OCI-LY7 (cell line): ENCODE data around the gene PDZD7. TPM values are rescaled to one million over a fixed set of nuclear protein-coding genes. Genes with fewer than 3 reads are reported as not detected.

Source experiments
- BruUV-seq: library from RNA; stranded (reverse); fragments of 400-500 nt; replicated peaks from 2 replicates; lab custom pipeline; 2021; lab: Mats Ljungman, UMichigan
- CTCF ChIA-PET: fragments of 300-600 bp; sonication (Branson Sonifier 250); formaldehyde crosslinking; loops from one replicate; lab custom pipeline; 2022; ENCODE audit warnings: antibody characterized with exemption; ENCODE audit not compliant: unreplicated experiment; lab: Charles Lee
- POLR2A ChIA-PET: fragments of 300-600 bp; sonication (Branson Sonifier 250); formaldehyde crosslinking; loops from one replicate; lab custom pipeline; 2022; ENCODE audit warnings: antibody characterized with exemption; lab: Charles Lee
- DNase-seq: peaks from one replicate; pipeline ENCODE4 v3.0.0-alpha.2; 2015; ENCODE audit warnings: low spot score
- H2AFZ ChIP-seq: fragments of 200-600 bp; sonication (generic), shearing (Covaris generic); 2 replicates; pipeline ENCODE4 v1.6.1; 2014; ENCODE audit warnings: mild to moderate bottlenecking, antibody characterized with exemption, low read length, moderate library complexity
- H3K27ac ChIP-seq: fragments of 200-600 bp; sonication (generic); 2 replicates; pipeline ENCODE4 v1.5.1; 2014; ENCODE audit warnings: mixed run types, low read depth, mild to moderate bottlenecking, moderate library complexity, low read length, inconsistent platforms; ENCODE audit not compliant: poor library complexity, severe bottlenecking
- H3K36me3 ChIP-seq: fragments of 200-600 bp; sonication (generic); 2 replicates; pipeline ENCODE4 v1.6.1; 2014; ENCODE audit warnings: mild to moderate bottlenecking, antibody characterized with exemption, low read length, moderate library complexity, mixed read lengths; ENCODE audit not compliant: insufficient read depth
- H3K4me1 ChIP-seq: fragments of 200-600 bp; sonication (generic); 2 replicates; pipeline ENCODE4 v1.5.1; 2014; ENCODE audit warnings: mild to moderate bottlenecking, low read length; ENCODE audit not compliant: insufficient read depth, poor library complexity, severe bottlenecking
- H3K4me2 ChIP-seq: fragments of 200-600 bp; sonication (generic); 2 replicates; pipeline ENCODE4 v1.6.1; 2014; ENCODE audit warnings: mild to moderate bottlenecking, low read length
- H3K4me3 ChIP-seq: fragments of 200-600 bp; sonication (generic); 2 replicates; pipeline ENCODE4 v1.5.1; 2014; ENCODE audit warnings: mild to moderate bottlenecking, low read depth, low read length; ENCODE audit not compliant: poor library complexity, severe bottlenecking
- H3K79me2 ChIP-seq: fragments of 200-600 bp; sonication (generic); 2 replicates; pipeline ENCODE4 v1.6.1; 2016; ENCODE audit warnings: low read depth, mild to moderate bottlenecking, low read length, moderate library complexity, mixed read lengths; ENCODE audit not compliant: insufficient read depth
- H3K9me2 ChIP-seq: fragments of 200-600 bp; sonication (generic); 2 replicates; pipeline ENCODE4 v1.6.1; 2016; ENCODE audit warnings: mild to moderate bottlenecking, low read length, mixed read lengths; ENCODE audit not compliant: insufficient read depth
- H3K9me3 ChIP-seq: fragments of 200-600 bp; sonication (generic); 2 replicates; pipeline ENCODE4 v1.6.1; 2014; ENCODE audit warnings: mild to moderate bottlenecking, mixed run types, low read length, mixed read lengths
- H4K20me1 ChIP-seq: fragments of 200-600 bp; sonication (generic); 2 replicates; pipeline ENCODE4 v1.6.1; 2014; ENCODE audit warnings: mild to moderate bottlenecking, antibody characterized with exemption, low read length, moderate library complexity, mixed read lengths; ENCODE audit not compliant: insufficient read depth
- EZH2phosphoT487 ChIP-seq: fragments of 200-600 bp; sonication (generic); IDR thresholded peaks from 2 replicates; pipeline ENCODE4 v1.6.1; 2018; ENCODE audit warnings: low read depth, borderline replicate concordance, mild to moderate bottlenecking, mixed run types, antibody characterized with exemption, low read length, moderate library complexity, mixed read lengths
- intact Hi-C: fragments of 100-400 bp; cut with micrococcal nuclease; formaldehyde crosslinking; loops from one replicate; pipeline ENCODE4 v1.10.0; 2022; ENCODE audit not compliant: unreplicated experiment
- total RNA-seq, 2 experiments: library from RNA; depleted of rRNA in 1 of 2; stranded (reverse); fragments of >200 nt in 1 of 2; shearing (Covaris generic) in 1 of 2; gene quantifications; 2 replicates each; pipeline ENCODE4 v1.2.3, GENCODE V29; 2014 to 2022
- TF ChIP-seq, protein P1 (sequence below): fragments of 200-600 bp; sonication (generic); conservative IDR thresholded peaks from 2 replicates; pipeline ENCODE4 v1.5.1; 2014; ENCODE audit warnings: mild to moderate bottlenecking, antibody characterized with exemption, low read length, moderate library complexity, mixed read lengths

The PDZD7 gene
- total RNA-seq, 2 experiments from 2014 or later = 1.6 to 2.1 TPM

DNA sequence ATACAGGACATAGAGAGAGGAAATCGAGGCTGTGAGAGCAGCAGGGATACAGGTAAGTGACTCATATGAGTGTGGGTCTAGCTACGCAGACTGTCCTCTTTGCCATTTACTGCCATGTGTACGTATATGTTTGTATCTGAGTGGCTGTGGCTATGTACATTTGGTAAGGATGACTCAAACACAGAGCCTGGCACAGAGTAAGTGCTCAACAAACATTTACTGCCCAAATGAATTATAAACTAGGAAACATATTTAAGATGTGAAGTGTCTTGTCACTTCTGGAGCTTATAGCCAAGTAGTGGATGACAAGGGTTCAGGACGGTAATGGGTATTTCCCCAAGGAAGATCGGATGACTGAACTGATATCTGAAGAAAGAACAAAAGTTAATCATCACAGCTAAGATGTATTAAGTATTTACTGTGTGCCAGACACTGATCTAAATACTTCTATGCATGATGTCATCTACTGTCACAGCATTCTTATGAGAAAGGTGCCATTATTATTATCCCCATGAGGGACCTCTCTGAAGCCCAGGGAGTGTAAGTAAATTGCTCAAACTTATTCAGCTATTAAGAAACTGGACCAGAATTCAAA lies 49.7 kb downstream of the PDZD7 start:
- Histone ChIP-seq H3K9me2 (no peaks in the 10 kb centered on the region), H4K20me1 (no peaks in the 10 kb centered on the region), H2AFZ (no peak overlapping the region), H3K27ac (no peak overlapping the region), H3K36me3 (no peaks in the 10 kb centered on the region; the same call in 1 of the 2 replicates), H3K4me1 (peaks cover 11% of the 10 kb centered on the region), H3K4me2 (no peak overlapping the region), H3K4me3 (no peak overlapping the region), H3K9me3 (no peaks in the 10 kb centered on the region), H3K79me2 (peaks cover 6% of the 10 kb centered on the region; the same call in 1 of the 2 replicates)
- TF ChIP-seq, protein P1, sequence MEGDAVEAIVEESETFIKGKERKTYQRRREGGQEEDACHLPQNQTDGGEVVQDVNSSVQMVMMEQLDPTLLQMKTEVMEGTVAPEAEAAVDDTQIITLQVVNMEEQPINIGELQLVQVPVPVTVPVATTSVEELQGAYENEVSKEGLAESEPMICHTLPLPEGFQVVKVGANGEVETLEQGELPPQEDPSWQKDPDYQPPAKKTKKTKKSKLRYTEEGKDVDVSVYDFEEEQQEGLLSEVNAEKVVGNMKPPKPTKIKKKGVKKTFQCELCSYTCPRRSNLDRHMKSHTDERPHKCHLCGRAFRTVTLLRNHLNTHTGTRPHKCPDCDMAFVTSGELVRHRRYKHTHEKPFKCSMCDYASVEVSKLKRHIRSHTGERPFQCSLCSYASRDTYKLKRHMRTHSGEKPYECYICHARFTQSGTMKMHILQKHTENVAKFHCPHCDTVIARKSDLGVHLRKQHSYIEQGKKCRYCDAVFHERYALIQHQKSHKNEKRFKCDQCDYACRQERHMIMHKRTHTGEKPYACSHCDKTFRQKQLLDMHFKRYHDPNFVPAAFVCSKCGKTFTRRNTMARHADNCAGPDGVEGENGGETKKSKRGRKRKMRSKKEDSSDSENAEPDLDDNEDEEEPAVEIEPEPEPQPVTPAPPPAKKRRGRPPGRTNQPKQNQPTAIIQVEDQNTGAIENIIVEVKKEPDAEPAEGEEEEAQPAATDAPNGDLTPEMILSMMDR = no peak
- no peak for TF ChIP-seq EZH2phosphoT487
- intact Hi-C loops = no loop called here
- CTCF ChIA-PET = interaction anchor here (0.8 kb wide), 1 partner anchor 12 kb away, joined by 3 read pairs; the partner anchor contains the start of gene SEMA4G
- BruUV-seq = no TSS peak
- POLR2A ChIA-PET = no interaction called here
- DNase-seq = no peak

- DNase-seq = no peak
- Histone ChIP-seq H3K79me2 (peaks cover under 1% of the 10 kb centered on the region; the same call in 1 of the 2 replicates), H3K9me3 (no peaks in the 10 kb centered on the region), H3K9me2 (no peaks in the 10 kb centered on the region), H3K27ac (no peak overlapping the region), H3K4me1 (peaks cover 6% of the 10 kb centered on the region), H3K4me2 (no peak overlapping the region), H4K20me1 (no peaks in the 10 kb centered on the region), H3K4me3 (no peak overlapping the region), H2AFZ (no peak overlapping the region), H3K36me3 (no peaks in the 10 kb centered on the region; the same call in 1 of the 2 replicates)
- intact Hi-C loops = no loop called here
- ChIA-PET CTCF (interaction anchor here (0.8 kb wide), 1 partner anchor 11 kb away, joined by 3 read pairs; the partner anchor contains the start of gene SEMA4G), POLR2A (no interaction called here)
- no TSS peak for BruUV-seq
- TF ChIP-seq, protein P1 = no peak
- no peak for TF ChIP-seq EZH2phosphoT487
Observed at GRCh38 chr10:100980711-100981110, 50.2 kb downstream of the PDZD7 start.

- CTCF ChIA-PET = interaction anchor here (0.5 kb wide), 1 partner anchor 33 kb away, joined by 4 read pairs; no protein-coding TSS in a partner anchor
- TF ChIP-seq, protein P1 = no peak
- TF ChIP-seq EZH2phosphoT487 = no peak
Observed at GRCh38 chr10:100980311-100980710, 50.6 kb downstream of the PDZD7 start.

More at GRCh38 chr10:100980311-100980710, 50.6 kb downstream of the PDZD7 start:
- no peak for DNase-seq
- Histone ChIP-seq H3K4me2 (no peak overlapping the region), H3K4me3 (no peak overlapping the region), H3K36me3 (no peaks in the 10 kb centered on the region; the same call in 1 of the 2 replicates), H3K27ac (no peak overlapping the region), H3K4me1 (peaks cover 2% of the 10 kb centered on the region), H3K79me2 (no peaks in the 10 kb centered on the region), H3K9me2 (no peaks in the 10 kb centered on the region), H2AFZ (no peak overlapping the region), H3K9me3 (no peaks in the 10 kb centered on the region), H4K20me1 (no peaks in the 10 kb centered on the region)
- BruUV-seq = no TSS peak
- intact Hi-C loops = no loop called here
- POLR2A ChIA-PET = no interaction called here
